ENCODE results near the gene ACTR1A. TPM values are rescaled to one million over a fixed set of nuclear protein-coding genes. Genes with fewer than 3 reads are reported as not detected.

Gene ACTR1A
- total and polyA plus RNA-seq, 12 donors, result 90.1 to 138 (median 110) TPM

GRCh38 chr10:102465466-102465865 lies 37.0 kb downstream of the ACTR1A start:
- peaks cover 0 to 59% (median 12%) of the 10 kb centered on the region in 9 donors for H3K4me1 ChIP-seq
- 65 to 77% methylated on average over 3 of the region's 3 CpGs for WGBS, 2 donors
- no peaks in the 10 kb centered on the region for H3K36me3 ChIP-seq
- H3K9me3 ChIP-seq, result no peaks in the 10 kb centered on the region
- intact Hi-C loops (cut with DNase I), result no loop called here
- DNase-seq, result no peak
- no peaks in the 10 kb centered on the region for H3K27me3 ChIP-seq
- no peak for TF ChIP-seq CTCF (IDR thresholded peaks at IDR 0.05)
- H3K27ac ChIP-seq, result no peak overlapping the region
- no peak for ATAC-seq
- no peak overlapping the region for H3K4me3 ChIP-seq

GRCh38 chr10:102463983-102464382 lies 38.5 kb downstream of the ACTR1A start:
- H3K36me3 ChIP-seq, result no peaks in the 10 kb centered on the region
- H3K4me1 ChIP-seq, result peaks cover 0 to 49% (median 12%) of the 10 kb centered on the region in 9 donors
- DNase-seq (no peak), ATAC-seq (no peak)
- intact Hi-C loops (cut with DNase I), result loop anchor here in 1 of 10 donors (5.0 kb wide), 1 partner anchor 42 kb away; the partner anchor contains the start of gene FBXL15
- no peak overlapping the region for H3K4me3 ChIP-seq
- no peaks in the 10 kb centered on the region for H3K27me3 ChIP-seq
- no peak for TF ChIP-seq CTCF (IDR thresholded peaks at IDR 0.05)
- WGBS, 2 donors, result 85 to 87% methylated on average over 10 of the region's 10 CpGs
- H3K27ac ChIP-seq, result no peak overlapping the region
- no peaks in the 10 kb centered on the region for H3K9me3 ChIP-seq

- Histone ChIP-seq H3K27me3 (no peaks in the 10 kb centered on the region), H3K9me3 (no peaks in the 10 kb centered on the region), H3K27ac (no peak overlapping the region), H3K4me3 (peak overlapping the region in 2 of 10 donors; percentile 20 to 27), H3K36me3 (no peaks in the 10 kb centered on the region), H3K4me1 (peaks cover 0 to 35% (median 12%) of the 10 kb centered on the region in 9 donors)
- no peak for ATAC-seq
- intact Hi-C loops (cut with DNase I), result loop anchor here in 1 of 10 donors (5.0 kb wide), 1 partner anchor 40 kb away; the partner anchor contains the start of gene FBXL15
- no peak for DNase-seq
- TF ChIP-seq CTCF (IDR thresholded peaks at IDR 0.05), result no peak
- 75 to 76% methylated on average over 6 of the region's 6 CpGs for WGBS, 2 donors
Measured at GRCh38 chr10:102462512-102463054, 39.9 kb downstream of the ACTR1A start.

GRCh38 chr10:102461187-102462054 lies 41.1 kb downstream of the ACTR1A start:
- H3K4me3 ChIP-seq, result peak overlapping the region; percentile 19 to 65 (median 62)
- WGBS, 2 donors, result 5% methylated on average over 54 of the region's 54 CpGs
- ATAC-seq (peak; percentile 95 to 98 (median 97)), DNase-seq (peak; percentile 90 to 94)
- H3K27me3 ChIP-seq, result no peaks in the 10 kb centered on the region
- peaks cover 0 to 36% (median 12%) of the 10 kb centered on the region in 9 donors for H3K4me1 ChIP-seq
- no peaks in the 10 kb centered on the region for H3K9me3 ChIP-seq
- TF ChIP-seq CTCF (IDR thresholded peaks at IDR 0.05), result no peak
- no peaks in the 10 kb centered on the region for H3K36me3 ChIP-seq
- peak overlapping the region in 4 of 10 donors; percentile 35 to 62 (median 49) for H3K27ac ChIP-seq
- intact Hi-C loops (cut with DNase I), result loop anchor here in 1 of 10 donors (5.0 kb wide), 1 partner anchor 39 kb away; the partner anchor contains the start of gene FBXL15
